ENCODE results near the gene RBBP8. TPM values are rescaled to one million over a fixed set of nuclear protein-coding genes. Genes with fewer than 3 reads are reported as not detected.

Gene RBBP8
- polyA plus RNA-seq, 3 donors, result 11.5 to 20.6 (median 13.5) TPM

GRCh38 chr18:23071285-23071684 lies 138.2 kb downstream of the RBBP8 start:
- 42 to 76% (median 52%) methylated on average over 5 of the region's 5 CpGs for WGBS, 3 donors

GRCh38 chr18:23072079-23072478 lies 139.0 kb downstream of the RBBP8 start:
- 80 to 93% (median 81%) methylated on average over 9 of the region's 9 CpGs for WGBS, 3 donors
- H3K27ac ChIP-seq (ENCODE audit: low read depth, low read length), result no peak overlapping the region

More at GRCh38 chr18:23071285-23071684, 138.2 kb downstream of the RBBP8 start:
- H3K27ac ChIP-seq (ENCODE audit: low read depth, low read length), result no peak overlapping the region

GRCh38 chr18:23073996-23074606 lies 141.0 kb downstream of the RBBP8 start:
- WGBS, 3 donors, result 60 to 79% (median 74%) methylated on average over 8 of the region's 8 CpGs

More at GRCh38 chr18:23073996-23074606, 141.0 kb downstream of the RBBP8 start:
- H3K27ac ChIP-seq (ENCODE audit: low read depth, low read length), result no peak overlapping the region

Other genes starting within 250 kb of the RBBP8 start
- 10 to 100 TPM in 2 of 3 donors, 1 to 10 TPM in 1; 5.8 to 25.3 (median 18.7) TPM for gene CABLES1, start 202.2 kb downstream of the RBBP8 start, polyA plus RNA-seq

Measured in adipose tissue (tissue), 3 donors.